Epithelial cell of prostate (primary cell): Measurements from ENCODE around the gene MMP11.

Experiments used
- DNase-seq: peaks from one replicate; pipeline ENCODE4 v3.0.0-alpha.2; 2011; ENCODE audit warnings: low read depth, low spot score
- H3K27ac ChIP-seq: fragments of 450-650 bp; 2 replicates; pipeline ENCODE4 v1.5.1; 2017; ENCODE audit warnings: mild to moderate bottlenecking

Gene MMP11

GRCh38 chr22:23796461-23796860, 23.8 kb downstream of the MMP11 start:
- H3K27ac ChIP-seq = no peak overlapping the region
- DNase-seq = no peak

DNA sequence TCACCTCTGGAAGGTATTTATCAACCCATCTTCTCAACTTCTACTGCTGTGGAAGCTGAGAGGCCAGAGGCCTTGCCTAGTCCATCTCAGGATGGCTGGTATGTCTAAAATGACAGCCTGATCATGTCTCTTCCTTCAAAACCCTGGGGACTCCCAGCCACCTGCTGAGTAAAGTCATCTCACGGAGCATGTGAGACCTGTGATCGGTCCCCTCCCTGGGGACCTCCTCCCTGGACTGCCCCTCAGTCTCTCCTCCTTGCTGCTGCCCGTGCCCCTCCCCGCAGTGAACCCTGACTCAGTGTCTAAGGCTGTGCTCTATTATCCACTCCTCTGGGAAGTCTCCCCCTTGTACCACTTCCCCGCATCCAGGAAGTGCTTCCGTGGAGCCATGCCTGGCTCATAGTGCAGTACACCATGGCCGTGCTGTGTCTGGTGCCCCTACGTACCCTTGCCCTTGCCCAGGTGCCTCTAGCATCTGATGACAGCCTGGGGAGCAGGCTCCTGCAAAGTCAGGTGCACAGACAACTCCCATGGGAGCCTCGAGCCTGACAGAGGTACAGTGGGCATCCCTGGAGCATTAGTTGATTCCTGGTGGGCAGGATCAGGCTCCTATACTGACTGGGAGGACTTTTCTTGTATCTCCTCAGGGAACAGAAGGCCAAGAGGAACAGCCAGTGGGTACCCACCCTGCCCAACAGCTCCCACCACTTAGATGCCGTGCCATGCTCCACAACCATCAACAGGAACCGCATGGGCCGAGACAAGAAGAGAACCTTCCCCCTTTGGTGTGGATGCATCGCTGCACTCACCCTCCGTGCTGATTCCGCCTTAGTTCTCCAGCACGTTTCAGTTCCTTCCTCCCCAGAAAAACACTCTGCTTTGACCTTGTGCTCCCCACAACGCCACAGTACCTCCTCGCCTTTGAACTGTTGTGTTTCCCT, 27.9 kb downstream of the MMP11 start:
- no peak overlapping the region for H3K27ac ChIP-seq
- no peak for DNase-seq

GRCh38 chr22:23801238-23801821, 28.7 kb downstream of the MMP11 start:
- DNase-seq = no peak
- no peak overlapping the region for H3K27ac ChIP-seq

GRCh38 chr22:23801886-23802377, 29.3 kb downstream of the MMP11 start:
- H3K27ac ChIP-seq = no peak overlapping the region
- no peak for DNase-seq

DNA sequence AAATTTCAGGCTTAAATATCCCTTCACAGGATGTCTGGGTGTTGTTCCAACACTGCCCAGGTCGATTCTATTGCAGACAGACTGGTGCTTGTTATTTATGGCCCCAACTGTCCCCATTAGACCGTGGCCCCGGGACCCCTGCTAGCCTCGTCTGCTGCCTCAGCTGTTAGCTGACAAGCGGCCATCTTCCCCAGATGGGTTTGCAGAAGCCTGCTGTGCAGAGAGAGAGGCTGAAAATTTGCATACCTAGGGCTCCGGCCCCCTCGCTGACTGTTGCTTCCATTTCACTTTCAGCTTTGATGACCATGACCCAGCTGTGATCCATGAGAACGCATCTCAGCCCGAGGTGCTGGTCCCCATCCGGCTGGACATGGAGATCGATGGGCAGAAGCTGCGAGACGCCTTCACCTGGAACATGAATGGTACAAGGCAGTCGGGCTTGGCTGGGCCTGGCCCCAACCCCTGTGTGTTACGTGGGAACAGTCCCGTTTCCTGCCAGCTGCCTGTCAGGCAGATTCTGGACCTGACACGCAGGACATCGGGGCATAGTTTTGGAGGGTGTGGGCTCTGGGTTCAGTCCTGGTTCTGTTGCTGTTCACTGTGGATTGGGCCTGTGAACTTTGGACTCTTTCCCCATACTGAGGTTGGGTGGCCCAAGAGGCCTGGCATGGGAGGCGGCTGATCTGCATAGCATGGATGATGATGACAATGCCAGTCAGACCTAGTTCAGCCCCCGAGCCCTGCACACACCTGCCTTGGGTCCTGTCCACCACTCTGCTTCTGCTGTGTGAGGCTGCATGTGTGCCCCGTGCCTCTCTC, 30.6 kb downstream of the MMP11 start:
- H3K27ac ChIP-seq = no peak overlapping the region

GRCh38 chr22:23804781-23805291, 32.2 kb downstream of the MMP11 start:
- no peak for DNase-seq
- no peak overlapping the region for H3K27ac ChIP-seq

More for the DNA sequence above, 30.6 kb downstream of the MMP11 start:
- DNase-seq = no peak

DNA sequence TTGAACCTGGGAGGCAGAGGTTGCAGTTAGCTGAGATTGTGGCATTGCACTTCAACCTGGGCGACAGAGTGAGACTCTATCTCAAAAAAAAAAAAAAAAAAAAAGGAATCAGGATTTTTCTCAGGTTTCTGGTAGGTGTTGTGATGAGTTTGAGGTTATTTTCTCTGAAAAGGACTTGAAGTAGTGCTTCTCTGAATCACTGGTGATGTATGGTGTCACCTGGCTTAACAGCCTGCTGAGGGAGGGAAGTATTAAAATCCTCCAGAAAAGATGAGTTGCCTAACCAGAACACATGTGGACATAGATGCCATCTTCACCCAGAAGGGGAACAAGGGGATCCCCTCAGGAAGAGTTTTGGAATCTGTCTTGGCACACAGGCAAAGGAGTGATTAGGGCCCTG, 34.2 kb downstream of the MMP11 start:
- DNase-seq = no peak
- no peak overlapping the region for H3K27ac ChIP-seq

GRCh38 chr22:23812378-23812777, 39.7 kb downstream of the MMP11 start:
- no peak overlapping the region for H3K27ac ChIP-seq
- DNase-seq = no peak

- DNase-seq = no peak
- H3K27ac ChIP-seq = no peak overlapping the region
These were observed 43.0 kb downstream of the MMP11 start for GRCh38 chr22:23815541-23816155.

DNA sequence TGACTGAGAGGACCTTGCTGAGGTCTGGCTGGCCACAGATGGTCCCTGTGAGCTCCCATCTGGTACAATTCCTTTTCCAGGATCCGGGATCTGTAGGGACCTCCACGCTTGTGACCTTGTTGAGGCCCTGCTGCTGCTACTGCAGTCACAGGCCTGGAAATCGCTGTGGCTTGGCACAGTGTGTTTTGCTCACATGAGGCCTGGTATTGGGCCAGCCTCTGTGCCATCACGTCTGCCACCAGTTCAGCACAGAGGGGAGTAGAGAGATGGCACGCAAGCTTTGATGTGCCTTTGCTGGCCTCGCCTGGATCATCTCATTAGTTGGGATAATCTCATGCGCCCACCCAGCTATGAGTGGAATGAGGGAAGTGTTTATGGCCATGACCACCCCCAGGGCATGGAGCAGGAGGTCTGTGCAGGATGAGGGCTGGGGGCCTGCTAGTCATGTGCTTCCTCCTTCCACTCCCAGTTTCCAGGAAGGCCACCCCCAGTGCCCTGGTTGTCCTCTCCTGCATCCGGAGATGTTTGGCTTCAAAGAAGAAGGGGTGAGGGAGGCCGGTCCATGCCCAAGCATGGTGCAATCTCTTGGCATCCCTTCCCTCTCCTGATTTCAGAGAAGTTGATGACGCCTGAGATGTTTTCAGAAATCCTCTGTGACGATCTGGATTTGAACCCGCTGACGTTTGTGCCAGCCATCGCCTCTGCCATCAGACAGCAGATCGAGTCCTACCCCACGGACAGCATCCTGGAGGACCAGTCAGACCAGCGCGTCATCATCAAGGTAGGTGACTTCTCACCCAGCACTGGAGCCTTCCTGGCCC, 43.7 kb downstream of the MMP11 start:
- H3K27ac ChIP-seq = no peak overlapping the region
- no peak for DNase-seq

DNA sequence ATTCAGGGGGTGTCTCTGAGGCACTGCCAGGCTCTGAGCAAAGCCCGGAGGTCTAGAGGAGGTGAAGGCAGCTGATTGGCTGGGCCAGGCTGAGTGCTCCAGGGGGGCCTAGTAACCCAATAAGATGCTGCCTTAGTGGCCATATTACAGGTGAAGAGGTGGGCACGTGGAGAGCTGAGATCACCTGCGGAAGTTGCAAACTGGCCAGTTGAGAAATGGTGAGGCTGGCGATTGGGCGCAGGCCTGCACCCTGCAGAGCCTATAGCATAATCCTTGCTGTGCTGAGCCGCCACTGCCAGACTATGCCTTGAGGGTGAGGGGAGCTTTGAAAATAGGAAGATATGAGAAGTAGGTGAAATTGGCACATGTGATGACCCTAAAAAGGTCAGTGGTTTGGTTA, 44.5 kb downstream of the MMP11 start:
- no peak for DNase-seq
- H3K27ac ChIP-seq = no peak overlapping the region

DNA sequence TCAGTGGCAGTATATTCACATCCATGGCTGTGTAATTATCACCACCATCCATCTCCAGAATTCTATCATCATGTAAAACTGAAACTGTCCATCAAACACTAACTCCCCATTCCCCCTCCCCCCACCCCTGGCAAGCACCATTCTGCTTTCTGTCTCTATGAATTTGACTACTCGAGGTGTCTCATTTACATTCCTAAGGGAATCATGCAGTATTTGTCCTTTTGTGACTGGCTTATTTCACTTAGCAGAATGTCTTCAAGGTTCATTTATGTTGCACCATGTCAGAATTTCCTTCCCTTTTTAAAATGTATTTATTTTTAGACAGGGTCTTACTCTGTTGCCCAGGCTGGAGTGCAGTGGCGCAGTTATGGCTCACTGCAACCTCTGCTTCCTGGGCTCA, 45.9 kb downstream of the MMP11 start:
- DNase-seq = no peak
- H3K27ac ChIP-seq = no peak overlapping the region

- no peak for DNase-seq
- H3K27ac ChIP-seq = no peak overlapping the region
These were observed 48.1 kb downstream of the MMP11 start for GRCh38 chr22:23820748-23821211.

- DNase-seq = no peak
- no peak overlapping the region for H3K27ac ChIP-seq
These were observed 49.5 kb downstream of the MMP11 start for GRCh38 chr22:23822101-23822671.

GRCh38 chr22:23823331-23823791, 50.7 kb downstream of the MMP11 start:
- no peak for DNase-seq
- no peak overlapping the region for H3K27ac ChIP-seq

DNA sequence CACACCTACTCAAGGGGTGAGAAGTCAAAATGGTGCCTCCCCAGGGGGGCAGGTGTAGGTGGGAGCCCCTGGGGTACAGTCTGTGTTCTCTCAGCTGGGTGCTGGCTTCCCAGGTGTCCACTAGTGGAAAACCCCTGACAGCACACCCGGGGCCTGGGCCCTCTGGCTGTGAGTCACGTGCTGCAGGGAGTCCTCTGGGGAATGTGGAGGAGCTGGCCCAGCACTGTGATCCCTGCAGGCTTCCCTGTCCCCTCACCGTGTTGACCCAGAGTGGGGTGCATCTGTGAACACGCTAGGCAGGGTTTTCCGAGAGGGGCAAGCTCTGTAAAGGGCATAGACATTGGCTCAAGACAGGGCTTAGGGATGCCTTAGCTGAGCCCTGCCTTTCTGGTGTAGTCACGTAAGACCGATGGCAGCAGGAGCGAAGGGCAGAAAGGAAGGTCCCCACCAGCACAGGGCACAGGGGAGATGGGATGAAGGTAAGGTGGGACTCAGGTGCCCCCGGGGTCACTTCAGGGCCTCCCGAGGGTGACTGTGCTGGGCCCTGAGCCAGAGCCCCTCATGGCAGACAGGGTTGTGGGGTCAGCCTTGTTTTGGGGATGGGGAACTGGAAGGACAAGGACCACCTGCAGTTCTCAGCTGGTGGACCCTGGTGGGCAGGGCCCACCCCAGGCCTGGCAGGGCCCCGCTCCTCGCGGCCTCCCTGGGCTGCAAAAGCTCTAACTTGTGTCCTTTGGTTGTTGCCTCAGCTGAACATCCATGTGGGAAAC, 52.0 kb downstream of the MMP11 start:
- H3K27ac ChIP-seq = no peak overlapping the region
- DNase-seq = no peak

DNA sequence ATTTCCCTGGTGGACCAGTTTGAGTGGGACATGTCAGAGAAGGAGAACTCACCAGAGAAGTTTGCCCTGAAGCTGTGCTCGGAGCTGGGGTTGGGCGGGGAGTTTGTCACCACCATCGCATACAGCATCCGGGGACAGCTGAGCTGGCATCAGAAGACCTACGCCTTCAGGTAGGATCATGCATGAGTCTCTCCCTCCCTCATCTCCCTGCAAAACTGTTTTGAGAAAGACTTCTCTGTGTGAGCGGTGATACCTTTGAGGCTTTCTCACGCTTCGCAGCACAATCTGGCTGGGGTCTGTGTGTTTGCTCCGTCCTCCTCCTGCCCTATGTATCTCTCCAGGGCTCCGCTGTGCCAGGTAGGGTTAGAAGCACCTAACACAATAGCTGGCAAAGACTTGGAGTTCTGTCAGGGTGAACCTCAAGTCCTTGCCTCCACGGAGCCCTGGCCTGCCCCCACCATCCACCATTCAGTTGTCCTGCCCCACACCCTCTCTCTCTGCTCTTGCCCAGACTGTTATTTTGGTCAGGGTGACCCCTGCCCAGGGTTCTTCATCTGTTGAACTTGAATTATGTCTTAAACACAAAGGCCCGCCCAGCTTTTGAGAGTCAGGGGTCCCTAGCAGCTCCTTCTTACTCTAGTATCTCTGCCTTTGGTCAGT, 52.7 kb downstream of the MMP11 start:
- no peak overlapping the region for H3K27ac ChIP-seq

More for the DNA sequence above, 52.7 kb downstream of the MMP11 start:
- DNase-seq = no peak
